Kidney tubule cell (primary cell): Measurements from ENCODE around the gene TUBB6.

Source experiments
- DNase-seq: peaks from one replicate; pipeline ENCODE4 v3.0.0-alpha.2; 2018; ENCODE audit warnings: low spot score

Gene TUBB6

DNA sequence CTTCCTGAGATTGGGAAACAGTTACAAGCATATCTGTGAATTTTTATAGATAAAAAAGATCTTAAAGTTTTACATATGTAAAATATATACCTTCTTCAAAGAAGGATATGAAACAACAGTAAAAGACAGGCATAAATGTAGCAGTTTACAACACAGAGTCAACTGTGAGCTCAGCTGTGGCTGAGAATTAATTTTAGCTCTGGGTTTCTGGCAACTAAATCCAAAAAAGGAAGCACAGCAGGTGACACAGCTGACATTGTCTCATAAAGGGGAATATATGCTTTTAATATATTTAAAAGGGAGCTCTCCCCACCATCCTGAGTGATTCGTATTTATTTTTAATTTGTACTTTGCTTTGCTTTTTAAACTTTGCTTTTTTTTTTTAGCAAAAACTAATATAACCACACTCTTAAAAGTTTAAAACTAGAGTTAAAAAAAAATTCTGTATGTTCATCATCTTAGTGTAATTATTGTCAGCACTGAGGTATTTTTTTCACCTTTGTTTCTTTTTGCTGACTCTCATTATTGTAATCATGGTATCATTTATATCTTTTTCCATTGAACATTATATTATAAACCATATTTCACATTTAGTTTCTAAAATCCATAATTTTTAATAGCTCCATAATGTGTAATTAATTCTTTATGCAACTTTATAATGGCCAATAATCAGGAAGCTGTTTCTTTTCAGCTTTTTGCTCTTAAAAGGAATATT lies 6.7 kb downstream of the TUBB6 start:
- no peak for DNase-seq

DNA sequence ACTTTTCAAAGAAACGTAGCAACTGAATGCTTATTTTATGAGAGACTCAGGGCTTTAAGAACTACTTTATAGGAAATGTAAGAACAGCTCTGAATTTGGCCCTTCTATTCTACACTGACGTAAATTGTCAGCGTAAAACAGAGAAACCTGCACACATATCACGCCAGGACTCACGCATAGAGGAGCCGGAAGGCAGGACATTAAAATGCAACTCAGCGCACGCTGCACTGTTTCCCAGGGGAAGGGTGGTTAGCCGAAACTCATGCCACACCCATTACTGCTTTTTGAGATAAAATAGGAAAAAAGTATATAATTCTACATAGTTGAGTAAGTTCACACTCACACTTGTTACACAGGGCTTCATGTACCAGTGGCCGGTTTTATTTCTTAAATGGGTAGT lies 7.4 kb downstream of the TUBB6 start:
- DNase-seq, result no peak

DNA sequence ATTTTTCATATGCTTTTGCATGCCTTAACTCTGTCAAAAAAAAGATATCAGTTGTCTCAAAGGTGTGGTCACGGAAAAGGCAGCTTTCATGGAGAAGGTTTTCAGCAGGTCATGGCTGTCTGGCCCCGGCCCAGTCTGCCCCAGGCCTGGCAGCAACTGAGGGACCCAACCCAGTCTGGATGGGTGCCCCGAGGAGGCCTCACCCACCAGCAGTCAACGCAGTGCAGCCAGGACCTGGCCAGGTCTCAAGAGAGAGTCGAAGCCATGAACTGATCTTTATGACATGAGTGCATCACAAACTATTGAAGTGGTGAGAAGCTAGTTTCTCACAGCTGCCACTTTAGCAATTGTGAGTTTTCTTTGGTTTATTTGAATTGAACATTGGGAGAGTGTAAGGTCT lies 7.9 kb downstream of the TUBB6 start:
- no peak for DNase-seq

DNA sequence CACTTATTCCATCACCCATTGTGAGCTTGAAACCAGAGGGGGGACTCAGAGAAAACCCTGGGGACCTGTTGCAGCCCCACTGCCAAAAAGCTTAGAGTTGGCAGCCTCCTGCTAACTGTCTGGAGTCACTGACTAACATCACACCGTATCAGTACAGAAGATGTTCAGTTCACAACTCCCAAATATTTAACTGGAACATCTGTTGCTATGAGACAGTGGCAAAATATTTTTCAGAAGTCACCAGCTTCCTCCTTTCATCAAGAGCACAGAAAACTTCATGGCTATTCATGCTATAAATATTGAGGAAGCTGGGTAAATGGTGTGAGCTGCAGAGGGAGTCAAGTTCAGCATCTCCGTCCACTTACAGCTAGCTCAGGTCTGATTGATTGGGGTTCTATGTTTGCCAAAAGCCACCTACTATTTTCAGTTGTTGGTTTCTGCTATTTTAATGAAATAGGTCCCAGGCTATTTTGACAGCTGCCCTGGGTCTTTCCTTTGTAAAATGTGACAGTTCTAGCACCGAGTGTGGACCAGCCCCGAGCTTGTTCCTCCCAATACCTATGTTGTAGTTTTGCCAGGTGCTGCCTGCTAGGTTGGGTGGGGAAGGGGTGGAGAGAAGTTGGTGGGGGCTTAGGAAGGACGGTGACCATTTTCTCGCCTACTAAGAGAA lies 9.8 kb downstream of the TUBB6 start:
- peak; percentile 64 for DNase-seq

DNA sequence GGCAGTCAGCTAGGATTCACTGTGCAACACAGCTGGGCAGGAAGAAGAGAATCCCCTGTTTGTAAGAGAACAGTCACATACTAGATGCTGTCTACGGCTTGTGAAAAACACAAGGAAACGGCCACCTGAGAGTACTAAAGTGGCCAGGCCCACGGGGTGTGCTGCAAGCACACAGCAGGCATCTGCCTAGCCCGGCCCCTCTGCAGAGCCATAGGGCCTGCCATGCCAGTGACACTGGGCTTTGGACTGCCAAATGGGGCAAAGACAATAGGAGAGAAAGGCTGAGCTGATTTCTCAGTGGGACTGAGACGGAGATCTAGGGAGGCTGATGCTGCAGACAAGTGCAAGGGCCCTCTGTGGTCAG lies 10.3 kb downstream of the TUBB6 start:
- no peak for DNase-seq

DNA sequence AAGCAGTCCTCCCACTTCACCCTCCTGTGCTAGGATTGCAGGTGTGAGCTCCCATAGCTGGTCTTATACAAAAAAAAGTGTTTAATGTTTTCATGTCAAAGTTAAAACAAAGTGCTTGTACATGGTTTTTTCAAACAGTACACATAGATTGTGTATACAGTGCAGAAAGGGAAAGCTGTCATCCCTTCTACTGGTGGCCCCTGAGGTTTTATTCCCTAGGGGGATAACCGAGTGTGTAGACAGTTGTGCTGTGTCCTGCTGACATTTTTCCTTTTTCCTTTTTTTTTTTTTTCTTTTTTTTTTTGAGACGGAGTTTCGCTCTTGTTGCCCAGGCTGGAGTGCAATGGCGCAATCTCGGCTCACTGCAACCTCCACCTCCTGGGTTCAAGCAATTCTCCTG lies 10.8 kb downstream of the TUBB6 start:
- no peak for DNase-seq

DNA sequence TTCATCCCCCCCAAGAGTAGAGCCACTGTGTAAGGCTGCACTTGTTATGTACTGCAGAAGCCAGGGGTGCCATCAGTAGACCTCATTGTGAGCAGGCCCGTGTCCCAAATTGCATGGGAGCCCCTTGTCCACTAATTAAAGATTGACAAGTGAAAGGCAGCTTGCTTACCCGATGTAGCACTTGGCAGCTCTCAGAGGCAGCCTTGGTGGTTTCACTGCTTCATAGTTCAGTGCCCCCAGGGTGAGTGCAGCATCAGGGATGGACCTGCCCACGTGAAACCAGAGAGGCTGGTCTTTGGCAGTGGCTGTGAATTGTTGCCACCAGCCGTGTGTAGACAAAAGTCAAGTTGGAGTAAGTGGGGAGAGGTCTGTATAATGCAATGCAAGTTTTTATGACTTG lies 13.3 kb downstream of the TUBB6 start:
- peak; percentile 72 for DNase-seq

DNA sequence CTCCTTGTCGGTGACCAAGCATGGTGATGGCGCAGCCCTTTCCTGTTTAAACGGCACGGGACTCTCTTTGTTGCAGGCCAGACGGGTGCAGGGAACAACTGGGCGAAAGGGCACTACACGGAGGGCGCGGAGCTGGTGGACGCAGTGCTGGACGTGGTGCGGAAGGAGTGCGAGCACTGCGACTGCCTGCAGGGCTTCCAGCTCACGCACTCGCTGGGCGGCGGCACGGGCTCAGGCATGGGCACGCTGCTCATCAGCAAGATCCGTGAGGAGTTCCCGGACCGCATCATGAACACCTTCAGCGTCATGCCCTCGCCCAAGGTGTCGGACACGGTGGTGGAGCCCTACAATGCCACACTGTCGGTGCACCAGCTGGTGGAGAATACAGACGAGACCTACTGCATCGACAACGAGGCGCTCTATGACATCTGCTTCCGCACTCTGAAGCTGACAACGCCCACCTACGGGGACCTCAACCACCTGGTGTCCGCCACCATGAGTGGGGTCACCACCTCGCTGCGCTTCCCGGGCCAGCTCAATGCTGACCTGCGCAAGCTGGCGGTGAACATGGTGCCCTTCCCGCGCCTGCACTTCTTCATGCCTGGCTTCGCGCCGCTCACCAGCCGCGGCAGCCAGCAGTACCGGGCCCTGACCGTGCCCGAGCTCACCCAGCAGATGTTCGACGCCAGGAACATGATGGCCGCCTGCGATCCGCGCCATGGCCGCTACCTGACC lies 17.1 kb downstream of the TUBB6 start:
- DNase-seq, result no peak

DNA sequence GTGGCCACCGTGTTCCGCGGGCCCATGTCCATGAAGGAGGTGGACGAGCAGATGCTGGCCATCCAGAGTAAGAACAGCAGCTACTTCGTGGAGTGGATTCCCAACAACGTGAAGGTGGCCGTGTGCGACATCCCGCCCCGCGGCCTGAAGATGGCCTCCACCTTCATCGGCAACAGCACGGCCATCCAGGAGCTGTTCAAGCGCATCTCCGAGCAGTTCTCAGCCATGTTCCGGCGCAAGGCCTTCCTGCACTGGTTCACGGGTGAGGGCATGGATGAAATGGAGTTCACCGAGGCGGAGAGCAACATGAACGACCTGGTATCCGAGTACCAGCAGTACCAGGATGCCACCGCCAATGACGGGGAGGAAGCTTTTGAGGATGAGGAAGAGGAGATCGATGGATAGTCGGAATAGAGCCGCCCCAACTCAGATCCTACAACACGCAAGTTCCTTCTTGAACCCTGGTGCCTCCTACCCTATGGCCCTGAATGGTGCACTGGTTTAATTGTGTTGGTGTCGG lies 17.7 kb downstream of the TUBB6 start:
- no peak for DNase-seq

DNA sequence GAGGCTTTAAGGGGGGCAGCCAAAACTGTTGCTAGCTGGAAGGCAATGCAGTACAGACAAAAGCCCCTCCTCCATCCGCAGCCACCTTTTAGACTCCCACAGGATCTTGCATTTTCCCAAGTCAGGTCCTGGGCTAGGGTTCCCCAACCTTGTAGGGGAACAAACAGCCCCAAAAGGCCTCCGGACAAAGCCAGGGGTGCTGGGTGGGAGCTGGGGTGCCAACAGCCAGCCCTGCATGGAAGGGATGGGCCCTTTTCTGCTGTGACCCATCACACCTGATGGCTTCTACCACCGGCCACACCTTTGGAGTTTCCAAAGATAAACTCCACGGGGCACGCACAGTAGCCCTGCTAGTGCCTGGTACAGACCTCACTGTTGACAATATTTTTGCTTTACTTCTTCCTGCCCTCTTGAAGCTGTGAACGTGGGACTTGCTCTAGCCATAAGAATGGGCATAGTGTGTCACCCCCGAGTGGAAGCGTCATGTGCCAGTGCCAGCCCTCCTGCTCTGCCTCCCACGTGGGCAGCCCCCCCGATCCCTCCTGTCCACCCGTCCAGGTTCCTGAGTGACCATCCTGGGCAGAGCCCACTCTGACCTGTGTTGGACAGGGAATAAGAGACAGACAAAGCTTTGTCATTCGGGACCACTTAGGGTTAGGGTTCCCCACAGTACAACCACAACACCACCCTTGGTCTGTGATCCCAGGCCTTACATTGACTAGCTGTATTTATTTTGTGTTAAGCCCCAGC lies 18.8 kb downstream of the TUBB6 start:
- DNase-seq, result no peak

DNA sequence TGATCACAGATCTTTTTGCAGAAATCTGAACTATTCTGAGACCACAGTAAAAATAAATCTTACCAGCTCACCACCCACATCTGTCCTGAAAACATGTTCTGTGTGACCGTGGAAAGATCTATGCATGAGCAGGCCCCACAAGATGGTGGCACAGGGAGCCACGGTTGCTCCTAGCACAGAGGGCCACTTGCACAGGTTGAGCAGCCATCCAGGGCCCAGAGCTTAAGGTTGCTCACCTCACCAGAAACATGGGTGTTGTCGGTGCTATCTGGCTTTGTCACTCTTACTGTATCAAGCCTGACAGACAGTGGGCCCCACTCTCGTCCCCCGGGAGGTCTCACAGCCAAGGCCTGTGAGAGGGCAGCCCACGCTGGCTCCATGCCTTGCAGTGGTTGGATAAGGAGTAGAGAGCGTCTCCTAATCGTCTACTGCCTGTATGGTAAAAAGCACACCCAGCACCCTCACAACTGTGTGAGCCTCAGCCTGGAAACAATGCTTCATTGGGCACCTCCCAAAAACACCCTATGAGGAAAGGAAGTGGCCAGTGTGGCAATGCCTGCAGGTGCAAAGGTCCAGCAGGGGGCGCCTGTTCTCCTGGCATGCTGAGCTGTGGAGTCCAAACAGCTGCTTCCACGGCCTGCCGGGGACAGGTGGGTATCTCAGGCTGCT lies 19.6 kb downstream of the TUBB6 start:
- DNase-seq, result peak; percentile 86

DNA sequence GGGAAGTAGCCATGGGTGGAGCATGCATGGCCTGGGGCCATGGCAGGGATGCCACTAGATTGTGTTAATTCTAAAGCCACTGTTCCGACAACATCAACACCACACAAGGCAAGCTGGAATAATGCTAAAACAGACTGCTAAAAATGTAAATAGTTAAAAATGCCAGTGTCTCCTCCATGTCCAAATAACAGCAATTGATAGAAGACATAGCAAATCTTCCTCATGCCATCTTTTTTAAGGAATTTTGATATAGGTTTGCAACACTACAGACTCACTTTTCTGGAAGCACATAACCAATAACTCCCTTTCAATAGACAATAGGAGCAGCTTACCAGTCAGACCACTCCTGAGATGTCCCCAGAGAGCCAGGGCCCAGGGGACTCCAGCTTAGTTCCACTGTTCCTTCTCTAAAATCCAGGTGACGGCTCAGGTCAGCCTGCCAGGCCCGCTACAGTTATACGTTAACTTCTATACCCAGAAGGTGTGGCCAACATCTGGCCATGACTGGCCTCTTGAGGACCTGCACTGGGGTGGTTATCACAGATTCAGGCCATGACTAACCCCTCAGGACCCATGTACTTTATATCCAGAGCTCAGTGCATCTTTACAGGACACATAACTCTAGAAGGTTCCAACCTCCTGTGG lies 20.3 kb downstream of the TUBB6 start:
- DNase-seq, result peak; percentile 20

DNA sequence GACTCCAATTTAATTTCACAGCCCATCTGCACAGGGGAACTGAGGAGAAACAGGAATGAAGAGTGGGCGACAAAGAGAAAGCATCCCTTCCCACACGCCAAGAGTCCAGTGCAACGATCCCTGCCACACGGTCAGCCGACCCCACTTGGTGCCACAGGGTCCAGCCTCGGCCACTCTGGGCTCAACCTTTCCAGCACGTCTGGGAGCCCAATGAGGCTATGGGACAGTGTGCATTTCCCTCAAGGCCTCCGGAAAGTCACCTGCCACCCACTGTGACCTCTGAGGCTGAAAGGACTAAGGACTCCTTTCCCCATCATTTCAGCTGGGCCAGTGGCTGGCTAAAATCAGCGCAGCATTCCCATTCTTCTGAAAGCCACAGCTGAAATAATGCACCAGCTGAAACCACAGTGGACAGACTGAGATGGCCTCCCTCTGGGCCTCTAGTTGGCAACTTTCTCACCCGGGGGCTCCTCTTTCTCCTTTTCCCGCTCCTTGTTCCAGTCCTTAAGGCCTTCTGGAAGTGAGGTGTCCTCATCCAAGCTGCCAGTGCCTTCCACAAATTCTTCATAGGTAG lies 21.2 kb downstream of the TUBB6 start:
- DNase-seq, result no peak

DNA sequence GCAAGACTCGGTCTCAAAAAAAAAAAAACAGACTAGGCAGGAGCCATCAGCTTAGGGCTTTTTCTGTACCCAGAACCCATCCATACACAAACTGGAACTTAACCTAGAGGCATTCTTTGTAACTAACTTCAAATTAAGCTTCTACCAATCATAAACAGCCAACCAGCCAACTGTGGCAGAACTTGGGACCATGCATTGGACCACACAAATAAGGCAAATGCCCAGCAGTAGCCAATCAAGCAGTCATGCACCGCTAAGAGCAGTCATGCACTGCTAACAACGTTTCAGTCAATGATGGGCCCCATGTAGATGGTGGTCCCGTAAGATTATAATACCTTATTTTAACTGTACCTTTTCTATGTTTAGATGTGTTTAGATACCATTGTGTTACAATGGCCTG lies 22.7 kb downstream of the TUBB6 start:
- DNase-seq, result no peak

DNA sequence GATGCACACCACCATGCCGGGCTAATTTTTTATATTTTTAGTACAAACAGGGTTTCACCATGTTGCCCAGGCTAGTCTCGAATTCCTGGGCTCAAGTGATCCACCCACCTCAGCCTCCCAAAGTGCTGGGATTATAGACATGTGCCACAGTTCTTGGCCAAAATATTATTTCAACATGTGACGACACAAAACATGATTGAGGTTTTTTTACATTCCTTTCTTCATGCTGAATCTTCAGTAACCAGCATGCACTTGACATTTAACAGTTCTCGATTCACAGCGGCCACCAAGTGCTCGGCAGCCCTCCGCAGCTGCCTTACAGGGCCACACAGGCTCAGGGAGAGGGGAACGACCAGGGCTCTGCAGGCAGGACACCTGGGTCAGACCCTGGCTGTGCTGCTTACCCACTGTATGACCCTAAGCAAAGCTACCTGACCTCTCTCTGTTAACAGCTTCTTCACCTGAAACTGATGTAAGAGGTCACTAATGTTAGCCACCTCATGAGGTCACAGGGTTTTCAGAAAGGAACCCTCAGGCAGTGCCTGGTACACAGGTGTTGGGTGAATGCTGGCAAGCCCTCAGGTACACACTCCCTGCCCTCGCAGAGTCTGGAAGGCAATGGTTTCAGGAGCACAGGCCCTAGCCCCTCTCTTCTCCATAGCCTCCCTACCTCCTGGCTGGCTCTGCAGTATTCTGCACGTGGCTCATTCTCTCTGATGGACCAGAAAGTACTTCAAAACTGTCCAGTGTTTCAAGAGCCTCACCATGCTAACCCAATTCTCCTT lies 25.7 kb downstream of the TUBB6 start:
- DNase-seq, result no peak

DNA sequence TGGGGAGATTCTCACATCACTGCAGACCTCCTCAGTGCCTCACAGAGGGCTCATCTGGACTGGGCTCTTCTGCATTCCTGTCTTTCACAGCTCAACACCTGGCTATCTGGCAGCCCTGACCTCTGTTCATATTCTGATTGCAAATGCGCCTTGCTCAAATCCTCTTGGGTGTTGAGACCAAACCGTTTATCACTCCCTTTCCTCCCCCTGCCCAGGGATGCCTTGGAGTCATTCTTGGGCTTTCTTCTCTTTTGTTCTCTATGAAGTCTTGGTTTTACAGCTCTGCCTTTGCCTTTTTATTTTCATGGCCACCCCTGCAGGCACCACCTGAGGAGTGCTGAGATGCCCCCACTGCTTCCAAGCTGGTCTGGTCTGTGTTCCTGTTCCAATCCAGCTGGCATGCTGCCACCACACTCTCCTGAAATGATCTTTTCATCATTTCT lies 26.3 kb downstream of the TUBB6 start:
- DNase-seq, result no peak

DNA sequence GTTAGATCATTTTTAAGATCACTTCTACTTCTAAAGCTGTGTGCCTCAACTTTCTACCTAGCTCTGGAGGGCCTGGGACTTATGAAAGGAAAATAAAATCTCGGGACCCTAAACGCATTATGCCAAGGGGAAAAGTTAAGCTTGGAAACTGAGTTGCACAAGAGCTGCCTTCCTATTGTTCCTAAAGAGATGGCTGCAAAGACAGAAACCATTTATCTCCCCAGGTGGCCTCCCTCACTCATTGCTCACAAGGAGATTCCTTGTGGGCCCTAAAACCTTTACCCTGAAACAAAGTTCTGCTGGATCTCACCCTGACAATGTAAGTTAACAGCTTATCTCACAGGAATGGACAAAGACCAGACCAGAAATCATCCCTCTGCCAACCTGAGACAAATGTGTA lies 26.8 kb downstream of the TUBB6 start:
- no peak for DNase-seq

DNA sequence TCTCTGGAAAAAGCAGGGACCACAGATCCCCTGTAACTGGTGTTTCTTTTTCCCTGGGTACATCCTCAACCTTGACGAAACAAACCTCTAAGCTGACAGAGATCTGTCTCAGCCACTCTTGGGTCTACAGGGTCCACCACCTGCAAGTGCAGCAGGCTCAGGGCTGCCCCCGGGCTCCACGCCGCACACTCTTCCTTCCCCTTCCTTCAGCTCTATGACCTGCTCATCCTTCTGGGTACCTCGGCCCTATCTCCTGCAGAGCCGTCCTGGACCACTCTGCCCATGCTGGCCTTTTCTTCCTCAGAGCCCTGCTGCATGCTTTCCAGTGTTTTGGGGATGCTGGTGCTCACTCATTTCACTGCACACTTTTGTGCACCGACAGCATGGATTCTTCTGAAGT lies 27.5 kb downstream of the TUBB6 start:
- no peak for DNase-seq

DNA sequence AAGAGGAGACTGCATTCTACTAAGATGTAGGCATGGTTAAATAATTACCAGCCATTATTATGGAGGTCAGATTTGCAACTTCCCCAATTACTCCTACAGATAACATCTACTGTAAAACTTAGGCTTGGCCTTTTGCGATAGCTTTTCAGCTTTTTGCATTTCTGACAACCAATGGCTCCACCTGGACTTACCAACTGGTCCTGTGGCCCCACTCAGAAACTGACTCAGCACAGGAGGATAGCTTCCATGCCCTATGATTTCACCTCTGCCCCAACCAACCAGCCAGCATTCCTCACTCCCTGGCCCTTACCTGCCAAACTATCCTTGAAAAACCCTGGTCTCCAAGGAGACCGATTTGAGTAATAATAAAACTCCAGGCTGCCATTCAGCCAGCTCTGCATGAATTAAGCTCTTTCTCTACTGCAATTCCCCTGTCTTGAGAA lies 28.2 kb downstream of the TUBB6 start:
- DNase-seq, result peak; percentile 90

DNA sequence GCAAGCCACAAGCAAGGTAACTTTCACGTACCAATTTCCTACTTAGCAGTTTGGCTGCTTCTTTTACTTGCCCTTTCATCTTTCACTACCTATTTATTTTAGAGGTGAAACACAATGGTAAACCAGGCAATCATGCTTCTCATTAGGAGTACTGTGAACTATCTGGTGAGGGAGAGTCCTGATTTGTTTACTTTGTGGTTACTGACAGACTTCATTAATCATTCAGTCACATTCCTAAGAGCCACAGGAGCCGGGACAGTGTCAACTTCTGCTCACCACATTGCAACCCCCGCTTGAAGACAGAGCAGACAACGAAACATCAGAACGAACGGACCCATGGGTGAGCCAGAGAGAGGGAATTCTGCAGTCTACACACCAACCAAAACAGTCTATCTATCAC lies 28.8 kb downstream of the TUBB6 start:
- peak; percentile 93 for DNase-seq
